Measurements from ENCODE around the gene ARHGAP18. TPM values are rescaled to one million over a fixed set of nuclear protein-coding genes. Genes with fewer than 3 reads are reported as not detected.

ARHGAP18 gene, protein sequence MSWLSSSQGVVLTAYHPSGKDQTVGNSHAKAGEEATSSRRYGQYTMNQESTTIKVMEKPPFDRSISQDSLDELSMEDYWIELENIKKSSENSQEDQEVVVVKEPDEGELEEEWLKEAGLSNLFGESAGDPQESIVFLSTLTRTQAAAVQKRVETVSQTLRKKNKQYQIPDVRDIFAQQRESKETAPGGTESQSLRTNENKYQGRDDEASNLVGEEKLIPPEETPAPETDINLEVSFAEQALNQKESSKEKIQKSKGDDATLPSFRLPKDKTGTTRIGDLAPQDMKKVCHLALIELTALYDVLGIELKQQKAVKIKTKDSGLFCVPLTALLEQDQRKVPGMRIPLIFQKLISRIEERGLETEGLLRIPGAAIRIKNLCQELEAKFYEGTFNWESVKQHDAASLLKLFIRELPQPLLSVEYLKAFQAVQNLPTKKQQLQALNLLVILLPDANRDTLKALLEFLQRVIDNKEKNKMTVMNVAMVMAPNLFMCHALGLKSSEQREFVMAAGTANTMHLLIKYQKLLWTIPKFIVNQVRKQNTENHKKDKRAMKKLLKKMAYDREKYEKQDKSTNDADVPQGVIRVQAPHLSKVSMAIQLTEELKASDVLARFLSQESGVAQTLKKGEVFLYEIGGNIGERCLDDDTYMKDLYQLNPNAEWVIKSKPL
- 10 to 100 TPM in 1 of 10 donors, 1 to 10 TPM in 9; 3.4 to 15.4 (median 4.2) TPM for total RNA-seq
- polyA plus RNA-seq, result 1 to 10 TPM; 2.2 to 3.8 TPM
- long read RNA-seq, donor 1, full-length matches to known transcripts, result 2 of 9 reads
- long read RNA-seq, donor 1, partial matches to known transcripts, result 6 of 9 reads
- long read RNA-seq, donor 1, other reads (novel, unspliced or antisense), result 1 of 9 reads
- long read RNA-seq, donor 2, full-length matches to known transcripts, result 1 of 10 reads
- long read RNA-seq, donor 2, partial matches to known transcripts, result 8 of 10 reads
- long read RNA-seq, donor 2, other reads (novel, unspliced or antisense), result 1 of 10 reads
- long read RNA-seq, donor 3, partial matches to known transcripts, result 11 of 14 reads
- long read RNA-seq, donor 3, other reads (novel, unspliced or antisense), result 3 of 14 reads

DNA sequence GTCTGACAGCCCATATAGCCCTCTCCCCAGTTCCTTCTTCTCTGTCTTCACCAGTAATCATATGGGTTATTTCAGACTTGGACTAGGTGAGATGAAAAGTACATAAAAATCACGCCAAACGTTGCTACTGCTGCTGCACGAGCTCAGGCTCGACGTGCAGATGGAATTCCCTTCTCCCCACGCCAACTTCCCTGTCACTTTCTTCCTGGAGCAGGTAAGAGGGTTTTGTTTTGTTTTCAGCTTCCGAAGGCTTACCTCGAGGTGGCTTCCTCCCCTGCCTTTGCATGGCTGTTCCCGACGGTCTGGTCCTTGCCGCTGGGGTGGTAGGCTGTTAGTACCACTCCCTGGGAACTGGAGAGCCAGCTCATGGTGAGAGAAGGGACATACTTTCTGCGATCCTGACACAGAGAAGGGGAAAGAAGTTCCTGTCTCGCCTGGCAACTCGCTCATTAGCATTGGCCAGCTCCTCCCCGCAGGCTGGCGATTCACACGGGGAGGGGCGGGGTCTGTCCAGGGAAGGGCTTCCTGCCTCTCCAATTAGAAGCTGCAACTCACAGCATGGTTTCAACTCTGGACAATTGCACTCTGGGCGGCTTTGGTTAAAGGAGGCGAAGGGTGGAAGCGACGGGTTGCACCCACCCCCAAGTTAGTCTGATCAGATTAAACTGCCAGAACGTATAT is at the start of gene ARHGAP18:
TSS of gene ARHGAP18 (minus strand) at position 409 of the 681 bp plus-strand sequence. CDS start at position 368, 41 bp downstream.
- 1% methylated on average over 23 of the region's 23 CpGs for WGBS, 2 donors
- H3K9me3 ChIP-seq, result no peaks in the 10 kb centered on the region
- no peaks in the 10 kb centered on the region for H3K27me3 ChIP-seq
- intact Hi-C loops (cut with DNase I), result loop anchor here in 3 of 10 donors (2.0 to 10.0 kb wide), 4 partner anchors 38 to 65 kb away; no protein-coding TSS in a partner anchor
- ATAC-seq (peak; percentile 96 to 99 (median 97)), DNase-seq (peak; percentile 87 to 92)
- no peak for TF ChIP-seq CTCF (IDR thresholded peaks at IDR 0.05)
- peaks cover 0 to 59% (median 26%) of the 10 kb centered on the region in 9 donors for H3K4me1 ChIP-seq
- H3K36me3 ChIP-seq, result peaks cover 0 to 11% (median 0%) of the 10 kb centered on the region in 9 donors
- H3K4me3 ChIP-seq, result peak within 1 kb of the TSS; percentile 44 to 73 (median 68)
- peak within 1 kb of the TSS; percentile 48 to 87 (median 78) for H3K27ac ChIP-seq

GRCh38 chr6:129755787-129756186 is 45.8 kb upstream of the ARHGAP18 start:
- H3K4me3 ChIP-seq, result no peak overlapping the region
- no peaks in the 10 kb centered on the region for H3K36me3 ChIP-seq
- no peaks in the 10 kb centered on the region for H3K27me3 ChIP-seq
- H3K27ac ChIP-seq, result no peak overlapping the region
- 87 to 96% methylated on average over 1 of the region's 1 CpG for WGBS, 2 donors
- ATAC-seq, result no peak
- H3K9me3 ChIP-seq, result no peaks in the 10 kb centered on the region
- peaks cover 0 to 18% (median 6%) of the 10 kb centered on the region in 9 donors for H3K4me1 ChIP-seq
- DNase-seq, result no peak
- no peak for TF ChIP-seq CTCF (IDR thresholded peaks at IDR 0.05)
- intact Hi-C loops (cut with DNase I), result no loop called here

DNA sequence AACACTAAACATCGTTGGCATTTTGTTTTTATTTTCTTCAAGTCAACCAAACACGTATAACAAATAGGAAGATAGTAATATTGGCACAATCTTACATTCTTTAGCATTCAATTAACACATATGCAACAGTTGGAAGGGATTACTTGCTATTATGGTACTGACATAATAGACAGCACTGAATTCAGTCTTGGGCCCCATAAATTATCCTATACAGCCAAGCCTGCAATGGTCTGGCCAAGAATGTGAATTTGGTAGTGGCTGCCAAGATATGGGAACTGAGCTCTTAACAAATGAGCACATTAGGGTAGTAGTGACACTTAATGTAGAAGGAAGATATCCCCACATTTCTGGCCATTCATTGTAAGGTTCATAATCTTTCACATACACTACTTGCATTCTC is 44.8 kb upstream of the ARHGAP18 start:
- DNase-seq (no peak), ATAC-seq (no peak)
- Histone ChIP-seq H3K27ac (no peak overlapping the region), H3K4me3 (no peak overlapping the region), H3K27me3 (no peaks in the 10 kb centered on the region), H3K36me3 (no peaks in the 10 kb centered on the region), H3K4me1 (peaks cover 0 to 28% (median 13%) of the 10 kb centered on the region in 9 donors), H3K9me3 (no peaks in the 10 kb centered on the region)
- intact Hi-C loops (cut with DNase I), result loop anchor here in 1 of 10 donors (1.0 kb wide), 1 partner anchor 156 kb away; no protein-coding TSS in a partner anchor
- TF ChIP-seq CTCF (IDR thresholded peaks at IDR 0.05), result no peak
- 86 to 90% methylated on average over 2 of the region's 2 CpGs for WGBS, 2 donors
